ENCODE results near the gene PSMD8. TPM values are rescaled to one million over a fixed set of nuclear protein-coding genes. Genes with fewer than 3 reads are reported as not detected.

Gene PSMD8
- total RNA-seq (ENCODE audit: low replicate concordance) = 159 and 176 TPM in 2 replicates
- long read RNA-seq, transcript PSMD8-201 (7 exons, 1,553 nt) = major isoform, 331 of 347 reads
- long read RNA-seq, transcript PSMD8-208 (6 exons, 771 nt) = minor isoform, 7 of 347 reads
- long read RNA-seq, partial matches to known transcripts = 2 of 347 reads
- long read RNA-seq, other reads (novel, unspliced or antisense) = 7 of 347 reads

- peak; percentile 97 for DNase-seq (ENCODE audit: extremely low spot score, unreplicated experiment)
- Mint-ChIP-seq H3K9me3 (no peaks in the 10 kb centered on the region), H3K4me1 (ENCODE audit: unreplicated experiment) (peaks cover 19% of the 10 kb centered on the region), H3K36me3 (peaks cover 5% of the 10 kb centered on the region), H3K4me3 (peak within 1 kb of the TSS; percentile 99), H3K27ac (peak within 1 kb of the TSS; percentile 98), H3K27me3 (peaks cover 17% of the 10 kb centered on the region)
- peak; percentile 16 for TF ChIP-seq CTCF (conservative IDR thresholded peaks at IDR 0.05)
Observed at GRCh38 chr19:38374332-38375097, at the start of gene PSMD8. TSS of gene PSMD8 (plus strand) at chr19:38374571. CDS start at chr19:38374602, 31 bp downstream.

GRCh38 chr19:38326591-38326990 lies 47.8 kb upstream of the PSMD8 start:
- no peak for TF ChIP-seq CTCF (conservative IDR thresholded peaks at IDR 0.05)
- no peak for DNase-seq (ENCODE audit: extremely low spot score, unreplicated experiment)
- no peak overlapping the region for H3K27ac Mint-ChIP-seq
- no peak overlapping the region for H3K4me3 Mint-ChIP-seq
- H3K9me3 Mint-ChIP-seq = no peaks in the 10 kb centered on the region
- H3K36me3 Mint-ChIP-seq = peaks cover 5% of the 10 kb centered on the region
- H3K27me3 Mint-ChIP-seq = peaks cover 12% of the 10 kb centered on the region
- no peaks in the 10 kb centered on the region for H3K4me1 Mint-ChIP-seq (ENCODE audit: unreplicated experiment)

GRCh38 chr19:38329651-38330050 lies 44.7 kb upstream of the PSMD8 start:
- no peaks in the 10 kb centered on the region for H3K9me3 Mint-ChIP-seq

GRCh38 chr19:38331728-38332127 lies 42.6 kb upstream of the PSMD8 start:
- DNase-seq (ENCODE audit: extremely low spot score, unreplicated experiment) = no peak
- Mint-ChIP-seq H3K27ac (no peak overlapping the region), H3K36me3 (no peaks in the 10 kb centered on the region), H3K9me3 (no peaks in the 10 kb centered on the region), H3K27me3 (no peaks in the 10 kb centered on the region), H3K4me1 (ENCODE audit: unreplicated experiment) (peaks cover under 1% of the 10 kb centered on the region), H3K4me3 (no peak overlapping the region)
- no peak for TF ChIP-seq CTCF (conservative IDR thresholded peaks at IDR 0.05)

More at GRCh38 chr19:38329651-38330050, 44.7 kb upstream of the PSMD8 start:
- DNase-seq (ENCODE audit: extremely low spot score, unreplicated experiment) = no peak
- Mint-ChIP-seq H3K4me1 (ENCODE audit: unreplicated experiment) (no peaks in the 10 kb centered on the region), H3K36me3 (no peaks in the 10 kb centered on the region), H3K4me3 (no peak overlapping the region), H3K27me3 (no peaks in the 10 kb centered on the region), H3K27ac (no peak overlapping the region)
- TF ChIP-seq CTCF (conservative IDR thresholded peaks at IDR 0.05) = no peak

- peaks cover 8% of the 10 kb centered on the region for H3K4me1 Mint-ChIP-seq (ENCODE audit: unreplicated experiment)
- H3K36me3 Mint-ChIP-seq = no peaks in the 10 kb centered on the region
- no peaks in the 10 kb centered on the region for H3K27me3 Mint-ChIP-seq
- DNase-seq (ENCODE audit: extremely low spot score, unreplicated experiment) = no peak
- H3K27ac Mint-ChIP-seq = no peak overlapping the region
- H3K4me3 Mint-ChIP-seq = no peak overlapping the region
- no peaks in the 10 kb centered on the region for H3K9me3 Mint-ChIP-seq
- no peak for TF ChIP-seq CTCF (conservative IDR thresholded peaks at IDR 0.05)
Observed at GRCh38 chr19:38333245-38333644, 41.1 kb upstream of the PSMD8 start.

Measured in type B pancreatic cell (in vitro differentiated cells).